HG03439 (cell line): Measurements from ENCODE around the gene KCTD1.

Experiments used
- ATAC-seq: cut with Tn5 transposase; IDR thresholded peaks from one replicate; pipeline ENCODE4 v1.9.1; 2021; ENCODE audit warnings: mild to moderate bottlenecking, moderate library complexity; ENCODE audit not compliant: unreplicated experiment

The KCTD1 gene

GRCh38 chr18:26524504-26525351, 23.6 kb downstream of the KCTD1 start:
- no peak for ATAC-seq

- ATAC-seq, result no peak
Observed at GRCh38 chr18:26524002-26524401, 24.4 kb downstream of the KCTD1 start.

GRCh38 chr18:26521617-26522016, 26.7 kb downstream of the KCTD1 start:
- ATAC-seq, result no peak

- ATAC-seq, result no peak
Observed at GRCh38 chr18:26520974-26521373, 27.4 kb downstream of the KCTD1 start.

GRCh38 chr18:26519114-26519513, 29.2 kb downstream of the KCTD1 start:
- no peak for ATAC-seq

- no peak for ATAC-seq
Observed at GRCh38 chr18:26516964-26517363, 31.4 kb downstream of the KCTD1 start.

GRCh38 chr18:26515643-26516487, 32.5 kb downstream of the KCTD1 start:
- ATAC-seq, result no peak

GRCh38 chr18:26511339-26512071, 36.8 kb downstream of the KCTD1 start:
- no peak for ATAC-seq

GRCh38 chr18:26510337-26510736, 38.0 kb downstream of the KCTD1 start:
- ATAC-seq, result no peak

- no peak for ATAC-seq
Observed at GRCh38 chr18:26506012-26506411, 42.3 kb downstream of the KCTD1 start.

GRCh38 chr18:26504831-26505230, 43.5 kb downstream of the KCTD1 start:
- ATAC-seq, result no peak

- no peak for ATAC-seq
Observed at GRCh38 chr18:26503382-26503781, 45.0 kb downstream of the KCTD1 start.

GRCh38 chr18:26502823-26503222, 45.5 kb downstream of the KCTD1 start:
- ATAC-seq, result no peak

GRCh38 chr18:26497866-26498265, 50.5 kb downstream of the KCTD1 start:
- ATAC-seq, result no peak

GRCh38 chr18:26496528-26496927, 51.8 kb downstream of the KCTD1 start:
- no peak for ATAC-seq

- ATAC-seq, result no peak
Observed at GRCh38 chr18:26495287-26495686, 53.1 kb downstream of the KCTD1 start.

- ATAC-seq, result no peak
Observed at GRCh38 chr18:26493021-26493420, 55.3 kb downstream of the KCTD1 start.

GRCh38 chr18:26491194-26491816, 57.0 kb downstream of the KCTD1 start:
- no peak for ATAC-seq

GRCh38 chr18:26489881-26490280, 58.5 kb downstream of the KCTD1 start:
- ATAC-seq, result no peak

GRCh38 chr18:26489191-26489590, 59.2 kb downstream of the KCTD1 start:
- no peak for ATAC-seq
